ENCODE data around the gene PNPLA7.

PNPLA7 gene

GRCh38 chr9:137494104-137494544, 56.1 kb downstream of the PNPLA7 start:
- DNase-seq (ENCODE audit: low spot score), result no peak

GRCh38 chr9:137493364-137494103, 56.7 kb downstream of the PNPLA7 start:
- no peak for DNase-seq (ENCODE audit: low spot score)

- no peak for DNase-seq (ENCODE audit: low spot score)
Measured at GRCh38 chr9:137492464-137493363, 57.5 kb downstream of the PNPLA7 start.

- no peak for DNase-seq (ENCODE audit: low spot score)
Measured at GRCh38 chr9:137491735-137492432, 58.3 kb downstream of the PNPLA7 start.

- DNase-seq (ENCODE audit: low spot score), result no peak
Measured at GRCh38 chr9:137490532-137491186, 59.5 kb downstream of the PNPLA7 start.

GRCh38 chr9:137488906-137489305, 61.3 kb downstream of the PNPLA7 start:
- no peak for DNase-seq (ENCODE audit: low spot score)

- DNase-seq (ENCODE audit: low spot score), result no peak
Measured at GRCh38 chr9:137488327-137488653, 61.9 kb downstream of the PNPLA7 start.

- no peak for DNase-seq (ENCODE audit: low spot score)
Measured at GRCh38 chr9:137487454-137488326, 62.5 kb downstream of the PNPLA7 start.

GRCh38 chr9:137486545-137487453, 63.4 kb downstream of the PNPLA7 start:
- no peak for DNase-seq (ENCODE audit: low spot score)

- no peak for DNase-seq (ENCODE audit: low spot score)
Measured at GRCh38 chr9:137486141-137486490, 64.1 kb downstream of the PNPLA7 start.

- no peak for DNase-seq (ENCODE audit: low spot score)
Measured at GRCh38 chr9:137485343-137486140, 64.7 kb downstream of the PNPLA7 start.

- DNase-seq (ENCODE audit: low spot score), result no peak
Measured at GRCh38 chr9:137484551-137485315, 65.5 kb downstream of the PNPLA7 start.

GRCh38 chr9:137482094-137482781, 68.0 kb downstream of the PNPLA7 start:
- DNase-seq (ENCODE audit: low spot score), result no peak

- no peak for DNase-seq (ENCODE audit: low spot score)
Measured at GRCh38 chr9:137480686-137481683, 69.2 kb downstream of the PNPLA7 start.

- no peak for DNase-seq (ENCODE audit: low spot score)
Measured at GRCh38 chr9:137479892-137480685, 70.1 kb downstream of the PNPLA7 start.
